Posterior cingulate gyrus (tissue), 11 donors: ENCODE measurements around the gene XPNPEP1.

Experiments
- DNase-seq, 10 donors: peaks; one replicate each; pipeline versions ENCODE4 v3.0.0 to v3.0.0-alpha.2; 2020 to 2021; ENCODE audit warnings: mixed read lengths in 3 of 10
- intact Hi-C: fragments of 100-400 bp; cut with DNase I; formaldehyde crosslinking; loops from one replicate; pipeline ENCODE4 v1.15.1; 2023

XPNPEP1 gene

GRCh38 chr10:109831846-109832245, 91.5 kb downstream of the XPNPEP1 start:
- intact Hi-C loops: no loop called here
- no peak for DNase-seq

- intact Hi-C loops: no loop called here
- no peak for DNase-seq
These were observed 99.1 kb downstream of the XPNPEP1 start for GRCh38 chr10:109824206-109824605.

- intact Hi-C loops: no loop called here
- no peak for DNase-seq
These were observed 100.1 kb downstream of the XPNPEP1 start for GRCh38 chr10:109823196-109823595.

GRCh38 chr10:109821672-109822071, 101.6 kb downstream of the XPNPEP1 start:
- intact Hi-C loops: no loop called here
- DNase-seq: no peak

- intact Hi-C loops: no loop called here
These were observed 102.5 kb downstream of the XPNPEP1 start for GRCh38 chr10:109820620-109821405.

GRCh38 chr10:109819807-109820206, 103.5 kb downstream of the XPNPEP1 start:
- DNase-seq: no peak
- intact Hi-C loops: no loop called here

More at GRCh38 chr10:109820620-109821405, 102.5 kb downstream of the XPNPEP1 start:
- peak in 1 of 10 donors; percentile 51 for DNase-seq
